TTC549 (cell line): ENCODE measurements around the gene SLC47A2.
A peak's percentile ranks its signal among the peaks of the same experiment; 100 is the strongest.

ENCODE experiments used
- FAIRE-seq: peaks from 2 replicates; lab custom pipeline; 2012; peaks lifted over from hg19 to GRCh38; lab: Jason Lieb, UNC

SLC47A2 gene

GRCh38 chr17:19664821-19665181 lies 51.6 kb downstream of the SLC47A2 start:
- no peak for FAIRE-seq

DNA sequence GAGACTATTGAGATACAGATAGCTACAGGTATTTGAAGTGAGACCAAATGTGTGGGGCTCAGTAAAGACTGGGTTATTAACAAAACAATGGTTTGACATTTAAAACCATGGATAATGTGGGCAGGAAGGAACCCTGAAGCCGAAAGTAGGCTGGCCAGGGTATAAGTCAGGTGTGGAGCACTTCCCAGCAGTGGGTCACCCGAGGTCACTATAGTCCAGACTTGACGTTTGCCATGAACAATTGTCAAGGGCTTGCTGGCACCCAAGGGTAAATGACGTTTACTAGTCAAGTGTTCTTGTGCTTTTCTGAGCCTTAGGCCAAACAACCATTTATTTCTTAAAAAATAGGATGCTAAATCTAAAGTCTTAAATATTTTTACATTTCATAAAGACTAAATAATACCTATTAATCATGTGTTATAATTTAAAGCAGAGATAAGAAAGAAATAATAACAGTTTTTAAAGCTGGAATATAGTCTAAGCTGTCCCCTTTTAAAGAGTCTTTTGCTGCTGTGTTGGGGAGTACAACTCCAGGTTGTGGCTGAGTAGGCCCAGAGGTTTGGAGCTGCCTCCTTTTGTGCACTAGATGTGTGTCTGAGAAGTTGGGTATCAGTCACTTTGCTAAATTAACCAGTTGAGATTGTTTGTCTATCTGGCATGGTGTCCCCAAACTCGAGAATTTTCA lies 52.1 kb downstream of the SLC47A2 start:
- no peak for FAIRE-seq

- FAIRE-seq, result no peak
Observed at GRCh38 chr17:19663097-19663496, 53.3 kb downstream of the SLC47A2 start.

- FAIRE-seq, result no peak
Observed at GRCh38 chr17:19661121-19661520, 55.3 kb downstream of the SLC47A2 start.

DNA sequence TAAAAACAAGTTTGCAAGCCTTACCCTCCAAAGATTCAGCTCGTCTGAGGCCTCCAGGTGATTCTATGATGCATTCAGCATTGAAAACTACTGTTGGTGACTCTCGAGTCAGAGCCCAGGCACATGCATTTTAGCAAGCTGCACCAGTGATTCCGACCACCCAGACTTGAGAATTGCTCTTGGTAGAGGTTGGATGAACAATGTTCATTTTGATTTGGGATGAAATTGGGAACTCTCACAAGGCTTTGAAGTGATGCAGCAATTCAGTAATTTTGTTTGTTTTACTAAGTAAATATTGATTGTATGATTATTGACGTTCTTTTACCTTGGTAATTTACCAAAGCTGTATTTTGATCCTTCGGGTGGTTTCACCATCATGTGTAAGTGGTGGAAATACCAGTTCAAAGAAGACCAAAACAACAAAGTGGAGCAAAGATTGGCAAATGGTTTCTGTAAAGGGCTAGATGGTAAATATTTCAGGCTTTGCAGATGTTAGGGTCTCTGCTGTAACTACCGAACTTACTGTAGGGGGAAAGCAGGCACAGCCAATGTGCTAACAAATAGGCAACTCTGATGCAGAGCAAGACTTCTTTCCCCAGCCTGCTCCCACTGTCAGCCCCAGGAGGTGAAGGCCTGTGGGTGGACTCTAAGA lies 56.0 kb downstream of the SLC47A2 start:
- no peak for FAIRE-seq

DNA sequence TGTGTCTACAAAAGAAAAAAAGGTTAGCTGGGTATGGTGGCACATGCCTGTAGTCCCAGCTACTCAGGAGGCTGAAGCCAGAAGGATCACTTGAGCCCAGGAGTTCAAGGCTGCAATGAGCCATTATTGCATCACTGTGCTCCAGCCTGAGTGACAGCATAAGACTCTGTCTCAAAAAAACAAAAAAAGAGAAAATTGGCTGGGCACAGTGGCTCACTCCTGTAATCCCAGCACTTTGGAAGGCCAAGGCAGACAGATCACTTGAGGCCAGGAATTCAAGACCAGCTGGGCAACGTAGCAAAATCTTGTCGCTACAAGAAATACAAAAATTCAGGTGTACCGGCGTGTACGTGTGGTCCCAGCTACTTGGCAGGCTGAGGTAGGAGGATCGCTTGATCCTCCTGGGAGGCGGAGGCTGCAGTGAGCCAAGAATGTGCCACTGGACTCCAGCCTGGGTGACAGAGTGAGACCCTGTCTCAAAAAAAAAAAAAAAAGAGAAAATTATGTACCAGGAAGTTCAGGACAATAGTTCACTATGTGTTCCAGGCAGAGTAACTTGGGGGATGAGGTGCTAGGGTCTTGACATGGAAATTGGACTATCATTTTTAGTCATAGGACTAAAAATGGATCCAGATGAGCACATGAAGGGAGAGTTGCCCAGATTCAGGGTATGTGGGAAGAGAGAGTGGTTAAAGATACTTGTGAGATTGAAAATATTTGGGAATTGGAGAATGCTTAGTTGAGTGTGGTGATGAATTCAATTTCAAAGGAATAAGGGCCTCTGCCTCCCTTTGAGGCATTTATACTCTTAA lies 56.8 kb downstream of the SLC47A2 start:
- no peak for FAIRE-seq

DNA sequence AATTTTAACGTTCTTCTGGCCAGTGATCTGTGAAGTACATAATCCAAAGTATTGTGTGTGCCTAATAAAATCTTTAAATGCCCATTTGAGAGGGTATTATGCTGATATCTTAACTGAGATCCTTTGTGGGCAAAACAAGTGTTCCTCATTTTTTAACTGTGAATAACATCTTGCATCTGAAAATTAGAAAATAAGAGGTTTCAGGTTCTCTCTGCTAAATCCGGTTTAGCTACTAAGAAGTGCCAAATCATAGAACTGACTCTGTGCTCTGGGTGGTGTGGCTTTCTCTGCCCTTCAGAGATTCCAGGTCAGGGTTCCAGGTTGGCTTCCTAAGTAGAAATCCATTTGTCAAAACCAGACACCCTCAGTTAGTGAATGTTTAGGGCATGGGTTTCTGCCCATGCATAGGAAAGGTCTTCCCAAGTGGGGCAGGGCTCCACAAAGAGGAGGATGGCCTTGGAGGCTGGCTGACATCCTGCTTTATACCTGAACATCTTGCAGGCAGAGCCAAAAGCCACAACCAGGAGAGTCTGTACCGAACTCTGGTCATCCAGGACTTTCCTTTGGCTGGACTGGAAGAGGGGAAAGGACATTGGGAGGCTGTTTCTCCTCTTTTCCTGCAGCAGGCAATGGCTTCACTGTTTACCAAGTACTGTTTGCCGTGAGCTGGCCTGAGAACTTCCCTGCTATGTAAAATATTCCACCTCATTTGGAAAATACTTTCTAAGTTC lies 59.4 kb downstream of the SLC47A2 start:
- no peak for FAIRE-seq

DNA sequence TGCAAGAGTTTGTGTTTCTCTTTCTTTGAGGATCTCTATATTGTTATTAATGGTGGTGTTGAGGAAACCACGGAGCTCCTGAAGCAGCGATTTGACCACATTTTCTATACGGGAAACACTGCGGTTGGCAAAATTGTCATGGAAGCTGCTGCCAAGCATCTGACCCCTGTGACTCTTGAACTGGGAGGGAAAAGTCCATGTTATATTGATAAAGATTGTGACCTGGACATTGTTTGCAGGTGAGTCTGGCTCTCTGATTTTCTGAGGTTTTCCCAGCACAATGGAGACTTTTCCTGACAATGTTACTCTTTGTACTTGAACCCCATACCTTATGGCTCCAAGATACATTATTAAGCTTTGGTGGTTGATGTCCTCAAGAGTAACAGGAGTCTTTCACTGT lies 60.0 kb downstream of the SLC47A2 start:
- no peak for FAIRE-seq

DNA sequence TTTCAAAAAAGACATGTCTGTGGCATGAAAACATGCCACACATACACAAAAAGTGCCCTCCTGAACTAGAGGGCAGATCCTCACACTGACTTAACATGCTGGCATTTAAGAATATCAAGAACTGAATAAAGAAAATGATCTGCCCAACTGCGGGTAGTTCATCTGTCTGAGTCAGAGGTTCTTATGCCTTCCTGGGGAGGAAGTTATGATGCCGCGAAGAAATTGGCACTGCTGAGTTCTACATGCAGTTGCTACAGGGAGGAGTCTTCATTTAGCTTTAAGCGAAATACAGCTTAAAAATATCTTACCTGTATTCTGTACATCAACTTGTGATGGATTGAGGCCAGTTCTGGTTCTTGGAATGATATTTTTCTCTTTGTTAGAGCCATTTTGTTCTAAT lies 61.5 kb downstream of the SLC47A2 start:
- FAIRE-seq, result no peak

DNA sequence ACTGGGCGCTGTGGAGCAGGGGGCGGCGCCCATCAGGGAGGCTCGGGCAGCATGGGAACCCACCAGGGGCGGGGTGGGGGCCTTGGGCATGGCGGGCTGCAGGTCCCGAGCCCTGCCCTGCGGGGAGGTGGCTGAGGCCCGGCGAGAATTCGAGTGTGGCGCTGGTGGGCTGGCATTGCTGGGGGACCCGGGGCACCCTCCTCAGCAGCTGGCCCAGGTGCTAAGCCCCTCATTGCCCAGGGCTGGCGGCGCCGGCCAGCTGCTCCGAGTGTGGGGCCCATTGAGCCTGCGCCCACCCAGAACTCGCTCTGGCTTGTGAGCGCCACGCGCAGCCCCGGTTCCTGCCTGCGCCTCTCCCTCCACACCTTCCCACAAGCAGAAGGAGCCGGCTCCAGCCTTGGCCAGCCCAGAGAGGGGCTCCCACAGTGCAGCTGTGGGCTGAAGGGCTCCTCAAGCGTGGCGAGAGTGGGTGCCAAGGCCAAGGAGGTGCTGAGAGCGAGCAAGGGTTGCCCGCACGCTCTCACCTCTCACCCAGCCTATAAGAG lies 62.0 kb downstream of the SLC47A2 start:
- FAIRE-seq, result no peak

- no peak for FAIRE-seq
Observed at GRCh38 chr17:19652595-19652994, 63.8 kb downstream of the SLC47A2 start.

DNA sequence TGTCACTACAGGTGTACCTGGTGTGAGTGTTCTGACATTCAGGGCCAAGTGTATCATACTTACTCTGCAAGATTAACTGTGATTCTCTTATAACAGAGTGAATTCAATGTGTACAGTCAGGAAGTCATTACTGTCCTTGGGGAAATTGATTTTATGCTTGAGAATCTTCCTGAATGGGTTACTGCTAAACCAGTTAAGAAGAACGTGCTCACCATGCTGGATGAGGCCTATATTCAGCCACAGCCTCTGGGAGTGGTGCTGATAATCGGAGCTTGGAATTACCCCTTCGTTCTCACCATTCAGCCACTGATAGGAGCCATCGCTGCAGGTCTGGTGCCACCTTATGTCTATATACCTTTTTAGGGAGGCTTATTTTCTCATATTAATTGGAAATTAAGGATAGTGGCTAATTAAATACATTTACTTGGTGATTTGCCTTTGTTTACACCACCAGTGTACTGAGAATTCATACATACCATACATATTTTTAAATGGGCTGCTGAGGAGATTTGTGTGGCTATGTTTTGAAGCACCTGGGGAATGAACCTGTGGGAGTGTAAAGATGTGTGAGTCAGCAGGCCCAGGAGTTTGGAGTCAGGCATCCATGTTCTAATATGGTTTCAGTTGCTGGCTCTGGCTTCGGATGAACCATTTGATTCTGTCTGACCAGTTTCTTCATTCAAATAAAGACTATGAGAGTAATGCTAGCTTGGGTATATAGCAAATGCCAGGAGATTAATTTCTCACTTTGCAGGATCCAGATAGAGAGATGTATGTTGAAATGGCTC lies 64.7 kb downstream of the SLC47A2 start:
- no peak for FAIRE-seq

- no peak for FAIRE-seq
Observed at GRCh38 chr17:19650826-19651225, 65.6 kb downstream of the SLC47A2 start.

GRCh38 chr17:19649274-19649541 lies 67.2 kb downstream of the SLC47A2 start:
- FAIRE-seq, result no peak

GRCh38 chr17:19648475-19649273 lies 67.7 kb downstream of the SLC47A2 start, which contains the start of gene ALDH3A2:
ALDH3A2 (plus strand) TSS chr17:19648751; CDS start chr17:19648972, 221 bp downstream.
- peak; percentile 31 for FAIRE-seq

DNA sequence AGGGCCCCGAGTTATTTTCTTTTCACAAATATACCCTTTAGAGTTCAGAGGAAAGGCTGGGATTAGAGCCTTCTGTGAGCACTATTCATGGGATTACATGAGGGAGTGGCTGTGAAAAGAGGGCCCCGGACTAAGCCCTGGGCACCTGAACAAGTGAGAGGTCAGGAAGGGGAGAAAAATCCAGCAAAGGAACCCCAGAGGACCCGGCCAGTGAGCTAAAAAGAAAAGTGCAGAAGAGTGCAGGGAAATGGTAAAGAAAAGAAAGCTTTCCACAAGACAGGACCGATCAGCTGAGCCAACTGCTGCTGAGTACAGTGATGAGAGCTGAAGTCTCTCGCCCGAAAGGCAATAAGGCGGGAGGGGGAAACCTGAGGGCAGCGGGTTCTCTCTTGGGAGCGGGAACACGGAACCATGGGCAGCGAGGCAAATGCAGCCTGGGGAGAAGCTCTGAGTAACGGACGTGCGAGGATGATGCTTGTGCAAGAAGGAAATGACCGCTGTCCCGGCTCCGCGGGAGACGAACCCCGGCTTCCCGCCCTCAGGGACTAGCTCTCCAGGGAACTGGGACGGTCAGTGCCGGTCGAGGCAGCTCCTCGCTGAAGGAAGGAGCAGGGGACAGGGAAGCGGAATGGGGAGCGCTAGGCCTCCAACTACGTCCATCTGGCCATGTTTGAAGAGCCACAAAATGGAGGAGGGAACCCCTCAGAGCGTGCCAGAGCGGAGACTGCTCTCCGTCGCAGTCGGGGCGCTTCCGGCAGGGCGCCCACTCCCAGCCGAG lies 68.5 kb downstream of the SLC47A2 start:
- no peak for FAIRE-seq

GRCh38 chr17:19646788-19647696 lies 69.3 kb downstream of the SLC47A2 start:
- no peak for FAIRE-seq

- peak; percentile 57 for FAIRE-seq
Observed at GRCh38 chr17:19645734-19646201, 70.6 kb downstream of the SLC47A2 start.
